ENCODE data around the gene SHISAL2A. TPM values are rescaled to one million over a fixed set of nuclear protein-coding genes. Genes with fewer than 3 reads are reported as not detected.

Gene SHISAL2A
- total and polyA plus RNA-seq, 9 donors = 0.12 to 0.69 (median 0.34) TPM; not detected in 5

DNA sequence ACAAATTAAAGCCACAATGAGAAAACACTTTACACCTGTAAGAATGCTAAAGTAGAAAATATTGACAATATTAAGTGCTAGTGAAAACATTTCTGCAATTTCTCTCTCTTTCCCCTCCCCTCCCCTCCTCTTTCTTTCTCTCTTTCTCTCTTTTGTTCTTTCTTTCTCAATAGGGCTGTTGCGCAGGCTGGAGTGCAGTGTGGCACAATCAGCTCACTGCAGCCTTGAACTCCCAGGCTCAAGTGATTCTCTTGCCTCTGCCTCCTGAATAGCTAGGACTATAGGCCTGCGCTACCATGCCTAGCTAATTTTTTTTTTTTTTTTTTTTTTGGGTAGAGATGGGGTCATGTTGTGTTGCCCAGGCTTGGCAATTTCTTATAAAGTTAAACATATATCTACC is 5.9 kb upstream of the SHISAL2A start:
- peaks cover 4% of the 10 kb centered on the region for H3K4me1 ChIP-seq (ENCODE audit: insufficient read depth)
- TF ChIP-seq, protein P1, sequence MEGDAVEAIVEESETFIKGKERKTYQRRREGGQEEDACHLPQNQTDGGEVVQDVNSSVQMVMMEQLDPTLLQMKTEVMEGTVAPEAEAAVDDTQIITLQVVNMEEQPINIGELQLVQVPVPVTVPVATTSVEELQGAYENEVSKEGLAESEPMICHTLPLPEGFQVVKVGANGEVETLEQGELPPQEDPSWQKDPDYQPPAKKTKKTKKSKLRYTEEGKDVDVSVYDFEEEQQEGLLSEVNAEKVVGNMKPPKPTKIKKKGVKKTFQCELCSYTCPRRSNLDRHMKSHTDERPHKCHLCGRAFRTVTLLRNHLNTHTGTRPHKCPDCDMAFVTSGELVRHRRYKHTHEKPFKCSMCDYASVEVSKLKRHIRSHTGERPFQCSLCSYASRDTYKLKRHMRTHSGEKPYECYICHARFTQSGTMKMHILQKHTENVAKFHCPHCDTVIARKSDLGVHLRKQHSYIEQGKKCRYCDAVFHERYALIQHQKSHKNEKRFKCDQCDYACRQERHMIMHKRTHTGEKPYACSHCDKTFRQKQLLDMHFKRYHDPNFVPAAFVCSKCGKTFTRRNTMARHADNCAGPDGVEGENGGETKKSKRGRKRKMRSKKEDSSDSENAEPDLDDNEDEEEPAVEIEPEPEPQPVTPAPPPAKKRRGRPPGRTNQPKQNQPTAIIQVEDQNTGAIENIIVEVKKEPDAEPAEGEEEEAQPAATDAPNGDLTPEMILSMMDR (IDR thresholded peaks at IDR 0.05) = no peak
- TF ChIP-seq POLR2A (IDR thresholded peaks at IDR 0.05) = no peak
- no peak for TF ChIP-seq EP300 (IDR thresholded peaks at IDR 0.05)
- no peak overlapping the region for H3K4me3 ChIP-seq
- H3K27me3 ChIP-seq = no peaks in the 10 kb centered on the region
- H3K27ac ChIP-seq = no peak overlapping the region
- intact Hi-C loops (cut with DNase I) = no loop called here
- DNase-seq = no peak
- 47 to 79% (median 67%) methylated on average over 2 of the region's 2 CpGs for WGBS, 3 donors
- H3K36me3 ChIP-seq = no peaks in the 10 kb centered on the region
- H3K9me3 ChIP-seq = peaks cover 0 to 4% of the 10 kb centered on the region in 2 donors

DNA sequence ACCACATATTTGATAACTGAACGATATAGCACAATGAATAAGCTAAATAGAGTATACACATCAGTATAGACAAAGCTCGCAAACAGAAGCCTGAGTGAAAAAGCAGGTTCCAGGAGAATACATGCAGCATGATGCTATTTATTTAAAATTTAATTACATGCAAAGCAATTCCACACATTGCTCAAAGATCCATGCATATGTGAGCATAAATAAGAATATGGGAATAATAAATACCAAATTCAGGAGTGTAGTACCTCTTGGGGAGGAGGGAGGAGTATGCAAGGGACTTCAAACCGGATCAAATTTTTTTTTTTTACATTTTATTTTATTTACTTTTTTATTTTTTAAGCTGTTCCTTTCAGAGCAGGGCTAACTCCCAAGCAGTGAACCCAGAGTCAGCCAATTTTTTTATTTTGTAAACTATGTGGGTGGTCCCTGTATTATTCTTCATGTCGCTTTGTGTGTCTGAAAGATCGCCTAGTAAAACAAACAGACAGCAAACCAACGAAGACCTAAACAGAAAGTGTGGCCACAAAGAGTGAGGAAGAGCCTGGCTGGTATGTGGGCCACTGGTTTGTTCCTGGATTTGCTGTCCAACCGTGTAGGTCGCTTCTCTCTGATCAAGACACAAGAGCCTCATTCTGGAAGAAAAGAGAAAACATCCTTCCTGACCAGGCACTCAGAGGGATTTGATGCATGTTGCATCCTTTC is 4.2 kb upstream of the SHISAL2A start:
- WGBS, 3 donors = 20 to 29% (median 25%) methylated on average over 8 of the region's 8 CpGs
- intact Hi-C loops (cut with DNase I) = no loop called here
- Histone ChIP-seq H3K9me3 (no peaks in the 10 kb centered on the region), H3K27ac (no peak overlapping the region), H3K27me3 (no peaks in the 10 kb centered on the region), H3K36me3 (no peaks in the 10 kb centered on the region), H3K4me1 (ENCODE audit: insufficient read depth) (peaks cover 4% of the 10 kb centered on the region), H3K4me3 (no peak overlapping the region)
- TF ChIP-seq POLR2A (IDR thresholded peaks at IDR 0.05) (no peak), EP300 (IDR thresholded peaks at IDR 0.05) (no peak)
- TF ChIP-seq, protein P1 (IDR thresholded peaks at IDR 0.05) = no peak
- no peak for DNase-seq

DNA sequence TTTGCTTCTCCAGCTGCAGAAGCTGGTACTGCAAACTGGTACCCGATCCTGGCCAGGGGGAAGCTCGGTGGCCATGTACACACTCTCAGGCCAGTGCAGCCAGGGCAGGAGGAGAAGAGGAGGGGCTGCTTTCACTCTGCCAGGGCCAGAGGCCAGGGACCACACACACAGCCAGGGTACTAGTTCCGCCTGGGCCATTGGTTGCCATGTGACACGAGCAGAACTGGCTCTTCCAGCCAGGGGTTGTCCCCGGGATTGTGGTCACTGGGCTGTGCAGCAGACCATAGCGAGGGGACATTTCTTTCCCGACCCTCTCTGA is 3.7 kb upstream of the SHISAL2A start:
- no peak overlapping the region for H3K4me3 ChIP-seq
- H3K9me3 ChIP-seq = no peaks in the 10 kb centered on the region
- peak in 1 of 5 donors; percentile 18 for DNase-seq
- H3K27me3 ChIP-seq = no peaks in the 10 kb centered on the region
- H3K27ac ChIP-seq = no peak overlapping the region
- intact Hi-C loops (cut with DNase I) = no loop called here
- TF ChIP-seq EP300 (IDR thresholded peaks at IDR 0.05) = no peak
- TF ChIP-seq POLR2A (IDR thresholded peaks at IDR 0.05) = no peak
- TF ChIP-seq, protein P1 (IDR thresholded peaks at IDR 0.05) = no peak
- no peaks in the 10 kb centered on the region for H3K36me3 ChIP-seq
- 25 to 35% (median 27%) methylated on average over 7 of the region's 7 CpGs for WGBS, 3 donors
- peaks cover 4% of the 10 kb centered on the region for H3K4me1 ChIP-seq (ENCODE audit: insufficient read depth)

DNA sequence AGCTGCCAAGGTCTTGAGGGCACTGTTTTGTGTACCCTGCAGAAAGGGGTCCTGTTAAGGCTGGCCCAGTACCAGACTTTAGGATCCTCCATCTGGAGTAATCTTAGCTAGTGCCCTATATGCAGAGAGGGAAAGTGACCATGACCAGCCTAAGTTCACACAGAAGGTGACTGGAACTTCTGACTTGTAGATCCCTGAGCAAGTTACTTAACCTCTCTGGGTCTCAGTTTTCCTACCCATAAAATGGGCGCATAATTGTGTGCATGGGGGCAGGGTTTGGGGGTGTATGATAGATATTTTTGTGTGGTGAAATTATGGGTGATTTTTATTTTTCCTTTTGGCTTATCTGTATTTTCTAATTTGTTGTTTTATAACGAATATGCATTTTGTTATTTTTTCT is 3.3 kb upstream of the SHISAL2A start:
- no peak overlapping the region for H3K4me3 ChIP-seq
- DNase-seq = no peak
- no peaks in the 10 kb centered on the region for H3K9me3 ChIP-seq
- TF ChIP-seq EP300 (IDR thresholded peaks at IDR 0.05) (no peak), POLR2A (IDR thresholded peaks at IDR 0.05) (no peak)
- TF ChIP-seq, protein P1 (IDR thresholded peaks at IDR 0.05) = no peak
- 70 to 78% (median 74%) methylated on average over 2 of the region's 2 CpGs for WGBS, 3 donors
- peaks cover 4% of the 10 kb centered on the region for H3K4me1 ChIP-seq (ENCODE audit: insufficient read depth)
- H3K27ac ChIP-seq = no peak overlapping the region
- no peaks in the 10 kb centered on the region for H3K36me3 ChIP-seq
- no peaks in the 10 kb centered on the region for H3K27me3 ChIP-seq
- intact Hi-C loops (cut with DNase I) = no loop called here
